Tibial nerve (tissue), 4 donors: ENCODE results near the gene MALRD1.

ENCODE experiments used
- EP300 ChIP-seq, 2 donors: sonication (generic); formaldehyde crosslinking; IDR thresholded peaks; one replicate each; pipeline ENCODE4 v1.6.1; 2017; ENCODE audit warnings: antibody characterized with exemption in 2 of 2, mild to moderate bottlenecking in 1 of 2
- POLR2A ChIP-seq, 2 donors: fragments of 450-650 bp; IDR thresholded peaks; one replicate each; pipeline ENCODE4 v1.6.1; 2017; ENCODE audit warnings: antibody characterized with exemption in 2 of 2, mild to moderate bottlenecking in 2 of 2, moderate library complexity in 2 of 2
- TF ChIP-seq, protein P1 (sequence below), 5 experiments: fragments of 200-600 bp in 3 of 5; fragments of 450-650 bp in 2 of 5; sonication (generic) in 3 of 5; IDR thresholded peaks; one replicate each; pipeline ENCODE4 v1.5.1; 2016 to 2019; ENCODE audit warnings: antibody characterized with exemption in 5 of 5, mild to moderate bottlenecking in 3 of 5, moderate library complexity in 2 of 5

DNA sequence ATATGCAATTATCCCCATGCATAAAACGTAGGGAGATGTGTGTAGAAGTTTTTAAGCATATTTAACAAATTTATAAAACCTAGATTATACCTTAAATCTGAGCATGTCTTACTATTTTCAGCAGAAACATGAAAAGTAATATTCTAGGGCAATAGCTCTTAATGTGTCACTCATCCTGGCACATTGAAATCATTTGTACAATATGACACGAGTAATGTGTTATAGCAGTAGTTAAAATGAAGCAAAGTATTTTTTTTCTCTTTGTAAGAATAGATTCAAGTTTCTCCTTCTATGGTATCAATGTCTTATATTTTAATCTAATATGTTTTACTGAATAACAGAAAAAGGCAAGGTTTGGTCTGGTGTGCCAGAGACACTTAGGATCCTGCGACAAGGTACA is 492.7 kb downstream of the MALRD1 start:
- TF ChIP-seq, protein P1, sequence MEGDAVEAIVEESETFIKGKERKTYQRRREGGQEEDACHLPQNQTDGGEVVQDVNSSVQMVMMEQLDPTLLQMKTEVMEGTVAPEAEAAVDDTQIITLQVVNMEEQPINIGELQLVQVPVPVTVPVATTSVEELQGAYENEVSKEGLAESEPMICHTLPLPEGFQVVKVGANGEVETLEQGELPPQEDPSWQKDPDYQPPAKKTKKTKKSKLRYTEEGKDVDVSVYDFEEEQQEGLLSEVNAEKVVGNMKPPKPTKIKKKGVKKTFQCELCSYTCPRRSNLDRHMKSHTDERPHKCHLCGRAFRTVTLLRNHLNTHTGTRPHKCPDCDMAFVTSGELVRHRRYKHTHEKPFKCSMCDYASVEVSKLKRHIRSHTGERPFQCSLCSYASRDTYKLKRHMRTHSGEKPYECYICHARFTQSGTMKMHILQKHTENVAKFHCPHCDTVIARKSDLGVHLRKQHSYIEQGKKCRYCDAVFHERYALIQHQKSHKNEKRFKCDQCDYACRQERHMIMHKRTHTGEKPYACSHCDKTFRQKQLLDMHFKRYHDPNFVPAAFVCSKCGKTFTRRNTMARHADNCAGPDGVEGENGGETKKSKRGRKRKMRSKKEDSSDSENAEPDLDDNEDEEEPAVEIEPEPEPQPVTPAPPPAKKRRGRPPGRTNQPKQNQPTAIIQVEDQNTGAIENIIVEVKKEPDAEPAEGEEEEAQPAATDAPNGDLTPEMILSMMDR (IDR thresholded peaks at IDR 0.05), result no peak
- TF ChIP-seq POLR2A (IDR thresholded peaks at IDR 0.05), result no peak
- TF ChIP-seq EP300 (IDR thresholded peaks at IDR 0.05), result no peak
